NCI-H2227 (cell line): ENCODE measurements around the gene RNASE1.
"Not testable (repeated sequence)": the region's sequence is repeated elsewhere in the genome, so short reads cannot be mapped to it uniquely, and the experiment has no call there.

ENCODE experiments used
- DNase-seq: peaks from one replicate; lab custom pipeline; 2025; ENCODE audit not compliant: unreplicated experiment; lab: John Stamatoyannopoulos, UW

Gene RNASE1

GRCh38 chr14:20802341-20803084 is at the start of gene RNASE1:
TSS of gene RNASE1 (minus strand) at chr14:20802844. CDS start at chr14:20802068, 776 bp downstream.
- no peak for DNase-seq

- DNase-seq, result no peak
Measured at GRCh38 chr14:20848955-20849570, 46.4 kb upstream of the RNASE1 start.

GRCh38 chr14:20848316-20848954 is 45.8 kb upstream of the RNASE1 start:
- no peak for DNase-seq

GRCh38 chr14:20846560-20846959 is 43.9 kb upstream of the RNASE1 start:
- DNase-seq, result no peak

GRCh38 chr14:20841096-20841495 is 38.5 kb upstream of the RNASE1 start:
- no peak for DNase-seq

GRCh38 chr14:20837831-20838230 is 35.2 kb upstream of the RNASE1 start:
- DNase-seq, result no peak

- no peak for DNase-seq
Measured at GRCh38 chr14:20836668-20837338, 34.2 kb upstream of the RNASE1 start.

GRCh38 chr14:20834899-20835298 is 32.3 kb upstream of the RNASE1 start:
- DNase-seq, result no peak

- DNase-seq, result no peak
Measured at GRCh38 chr14:20830831-20831230, 28.2 kb upstream of the RNASE1 start.

GRCh38 chr14:20828024-20828694 is 25.5 kb upstream of the RNASE1 start:
- DNase-seq, result not testable (repeated sequence)

- no peak for DNase-seq
Measured at GRCh38 chr14:20827326-20827725, 24.7 kb upstream of the RNASE1 start.

- DNase-seq, result not testable (repeated sequence)
Measured at GRCh38 chr14:20826666-20827065, 24.0 kb upstream of the RNASE1 start.

GRCh38 chr14:20823859-20824258 is 21.2 kb upstream of the RNASE1 start:
- no peak for DNase-seq

GRCh38 chr14:20821521-20822108 is 19.0 kb upstream of the RNASE1 start:
- not testable (repeated sequence) for DNase-seq

GRCh38 chr14:20820063-20820904 is 17.6 kb upstream of the RNASE1 start:
- DNase-seq, result no peak

- no peak for DNase-seq
Measured at GRCh38 chr14:20818861-20819260, 16.2 kb upstream of the RNASE1 start.

GRCh38 chr14:20815946-20816345 is 13.3 kb upstream of the RNASE1 start:
- not testable (repeated sequence) for DNase-seq

- no peak for DNase-seq
Measured at GRCh38 chr14:20811986-20812975, 9.6 kb upstream of the RNASE1 start.

GRCh38 chr14:20809917-20810316 is 7.3 kb upstream of the RNASE1 start:
- no peak for DNase-seq
